Adipocyte (in vitro differentiated cells): ENCODE data around the gene AQP12A.

Experiments used
- DNase-seq: peaks from one replicate; pipeline ENCODE4 v3.0.0-alpha.2; 2015; ENCODE audit warnings: low read depth
- H3K27me3 ChIP-seq: replicated peaks from 2 replicates; pipeline ENCODE4 v1.7.0; 2013; ENCODE audit warnings: mild to moderate bottlenecking, low read length, moderate library complexity; ENCODE audit not compliant: control insufficient read depth, insufficient read depth
- H3K36me3 ChIP-seq: 2 replicates; pipeline ENCODE4 v1.7.0; 2013; ENCODE audit warnings: low read length, mild to moderate bottlenecking, moderate library complexity; ENCODE audit not compliant: control insufficient read depth, insufficient read depth, severe bottlenecking
- H3K4me1 ChIP-seq: 2 replicates; pipeline ENCODE4 v1.7.0; 2013; ENCODE audit warnings: mild to moderate bottlenecking, low read length, moderate library complexity; ENCODE audit not compliant: control insufficient read depth, insufficient read depth
- H3K4me3 ChIP-seq: 2 replicates; pipeline ENCODE4 v1.7.0; 2013; ENCODE audit warnings: mild to moderate bottlenecking, low read length, moderate library complexity
- H3K9ac ChIP-seq: 2 replicates; pipeline ENCODE4 v1.7.0; 2013; ENCODE audit warnings: mild to moderate bottlenecking, low read length, moderate library complexity
- H3K9me3 ChIP-seq: 2 replicates; pipeline ENCODE4 v1.7.0; 2013; ENCODE audit warnings: mild to moderate bottlenecking, low read length, moderate library complexity; ENCODE audit not compliant: control insufficient read depth

Gene AQP12A

DNA sequence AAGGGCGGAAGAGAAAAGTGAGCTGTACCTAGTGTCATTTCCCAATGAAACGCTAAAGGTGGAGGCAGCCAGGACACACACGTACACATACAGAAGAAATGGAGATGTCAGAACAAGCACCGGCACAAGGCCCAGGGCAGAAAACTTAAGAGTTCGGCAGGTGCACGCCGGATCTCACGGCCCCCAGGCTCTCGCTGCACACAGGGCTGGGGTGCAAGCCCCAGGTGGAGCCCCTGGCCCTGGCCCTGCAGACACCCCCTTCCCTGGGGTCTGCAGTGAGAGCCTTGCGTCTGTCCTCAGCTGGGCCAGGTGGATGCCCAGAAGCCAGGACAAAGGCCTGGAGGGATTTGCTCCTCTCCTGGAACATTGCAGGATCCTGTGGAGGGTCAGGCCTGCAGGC is 36.7 kb downstream of the AQP12A start:
- H3K9ac ChIP-seq = no peak overlapping the region
- H3K36me3 ChIP-seq = no peaks in the 10 kb centered on the region
- DNase-seq = no peak
- peaks cover 25% of the 10 kb centered on the region for H3K27me3 ChIP-seq
- H3K9me3 ChIP-seq = no peaks in the 10 kb centered on the region
- no peaks in the 10 kb centered on the region for H3K4me1 ChIP-seq
- no peak overlapping the region for H3K4me3 ChIP-seq

DNA sequence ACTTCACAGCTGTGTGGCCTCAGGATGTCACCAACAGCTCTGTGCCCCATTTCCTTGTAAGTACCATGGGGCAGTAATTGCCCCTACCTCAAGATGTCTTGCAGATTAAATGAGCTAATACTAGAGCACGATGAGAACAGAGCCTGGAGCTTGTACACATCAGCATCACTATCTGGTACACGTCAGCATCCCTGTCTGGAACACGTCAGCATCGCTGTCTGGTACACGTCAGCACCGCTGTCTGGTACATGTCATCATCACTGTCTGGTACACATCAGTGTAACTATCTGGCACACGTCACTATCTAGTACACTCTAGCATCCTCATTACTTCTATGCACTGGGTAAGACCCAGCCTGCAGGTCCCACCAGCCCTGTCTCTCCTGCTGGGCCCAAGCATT is 37.2 kb downstream of the AQP12A start:
- Histone ChIP-seq H3K4me1 (no peaks in the 10 kb centered on the region), H3K9ac (no peak overlapping the region), H3K4me3 (no peak overlapping the region), H3K36me3 (no peaks in the 10 kb centered on the region), H3K27me3 (peaks cover 30% of the 10 kb centered on the region), H3K9me3 (no peaks in the 10 kb centered on the region)
- peak; percentile 14 for DNase-seq

- H3K4me1 ChIP-seq = no peaks in the 10 kb centered on the region
- DNase-seq = no peak
- H3K9ac ChIP-seq = no peak overlapping the region
These were observed 39.0 kb downstream of the AQP12A start for GRCh38 chr2:240730501-240731177.

GRCh38 chr2:240731178-240731545 is 39.5 kb downstream of the AQP12A start:
- Histone ChIP-seq H3K9me3 (no peaks in the 10 kb centered on the region), H3K9ac (no peak overlapping the region), H3K36me3 (no peaks in the 10 kb centered on the region), H3K4me1 (no peaks in the 10 kb centered on the region), H3K27me3 (peaks cover 32% of the 10 kb centered on the region), H3K4me3 (no peak overlapping the region)
- DNase-seq = peak; percentile 52

More at GRCh38 chr2:240730501-240731177, 39.0 kb downstream of the AQP12A start:
- Histone ChIP-seq H3K4me3 (no peak overlapping the region), H3K27me3 (peaks cover 34% of the 10 kb centered on the region), H3K9me3 (no peaks in the 10 kb centered on the region), H3K36me3 (no peaks in the 10 kb centered on the region)

GRCh38 chr2:240732184-240732583 is 40.5 kb downstream of the AQP12A start:
- H3K27me3 ChIP-seq = peaks cover 41% of the 10 kb centered on the region
- no peak for DNase-seq
- H3K4me3 ChIP-seq = no peak overlapping the region
- no peaks in the 10 kb centered on the region for H3K9me3 ChIP-seq
- no peak overlapping the region for H3K9ac ChIP-seq
- no peaks in the 10 kb centered on the region for H3K4me1 ChIP-seq
- H3K36me3 ChIP-seq = no peaks in the 10 kb centered on the region

- Histone ChIP-seq H3K9me3 (no peaks in the 10 kb centered on the region), H3K27me3 (peaks cover 44% of the 10 kb centered on the region), H3K9ac (no peak overlapping the region), H3K4me3 (no peak overlapping the region), H3K4me1 (no peaks in the 10 kb centered on the region), H3K36me3 (no peaks in the 10 kb centered on the region)
- DNase-seq = no peak
These were observed 41.4 kb downstream of the AQP12A start for GRCh38 chr2:240732911-240733622.

- H3K36me3 ChIP-seq = no peaks in the 10 kb centered on the region
- no peak for DNase-seq
- no peak overlapping the region for H3K4me3 ChIP-seq
- no peaks in the 10 kb centered on the region for H3K4me1 ChIP-seq
- no peak overlapping the region for H3K9ac ChIP-seq
- H3K9me3 ChIP-seq = no peaks in the 10 kb centered on the region
- peaks cover 52% of the 10 kb centered on the region for H3K27me3 ChIP-seq
These were observed 42.3 kb downstream of the AQP12A start for GRCh38 chr2:240733803-240734495.

DNA sequence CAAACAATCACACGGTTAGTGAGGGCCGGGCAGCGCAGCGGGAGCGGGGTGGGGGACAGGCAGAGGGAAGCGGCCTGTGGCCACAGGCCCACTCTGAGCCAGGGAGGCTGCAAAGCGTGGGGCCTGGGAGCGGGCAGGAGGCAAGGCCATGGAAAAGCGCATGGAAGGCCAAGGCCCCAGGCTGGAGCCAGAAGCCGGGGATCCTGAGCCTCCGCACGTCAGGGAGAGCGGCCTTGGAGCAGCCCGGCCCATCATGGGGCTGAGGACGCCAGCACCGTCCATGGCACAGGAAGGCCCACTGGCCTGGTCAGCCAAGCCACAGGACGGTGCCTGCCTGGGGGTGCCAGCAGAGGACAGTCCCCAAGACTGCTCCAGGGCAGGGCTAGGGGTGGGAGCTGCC is 43.1 kb downstream of the AQP12A start:
- H3K36me3 ChIP-seq = no peaks in the 10 kb centered on the region
- no peak for DNase-seq
- H3K9me3 ChIP-seq = no peaks in the 10 kb centered on the region
- no peaks in the 10 kb centered on the region for H3K4me1 ChIP-seq
- no peak overlapping the region for H3K4me3 ChIP-seq
- H3K27me3 ChIP-seq = peaks cover 52% of the 10 kb centered on the region
- no peak overlapping the region for H3K9ac ChIP-seq

GRCh38 chr2:240735476-240735875 is 43.8 kb downstream of the AQP12A start:
- Histone ChIP-seq H3K27me3 (peaks cover 52% of the 10 kb centered on the region), H3K4me1 (no peaks in the 10 kb centered on the region), H3K36me3 (no peaks in the 10 kb centered on the region), H3K9me3 (no peaks in the 10 kb centered on the region), H3K4me3 (no peak overlapping the region), H3K9ac (no peak overlapping the region)
- DNase-seq = no peak

DNA sequence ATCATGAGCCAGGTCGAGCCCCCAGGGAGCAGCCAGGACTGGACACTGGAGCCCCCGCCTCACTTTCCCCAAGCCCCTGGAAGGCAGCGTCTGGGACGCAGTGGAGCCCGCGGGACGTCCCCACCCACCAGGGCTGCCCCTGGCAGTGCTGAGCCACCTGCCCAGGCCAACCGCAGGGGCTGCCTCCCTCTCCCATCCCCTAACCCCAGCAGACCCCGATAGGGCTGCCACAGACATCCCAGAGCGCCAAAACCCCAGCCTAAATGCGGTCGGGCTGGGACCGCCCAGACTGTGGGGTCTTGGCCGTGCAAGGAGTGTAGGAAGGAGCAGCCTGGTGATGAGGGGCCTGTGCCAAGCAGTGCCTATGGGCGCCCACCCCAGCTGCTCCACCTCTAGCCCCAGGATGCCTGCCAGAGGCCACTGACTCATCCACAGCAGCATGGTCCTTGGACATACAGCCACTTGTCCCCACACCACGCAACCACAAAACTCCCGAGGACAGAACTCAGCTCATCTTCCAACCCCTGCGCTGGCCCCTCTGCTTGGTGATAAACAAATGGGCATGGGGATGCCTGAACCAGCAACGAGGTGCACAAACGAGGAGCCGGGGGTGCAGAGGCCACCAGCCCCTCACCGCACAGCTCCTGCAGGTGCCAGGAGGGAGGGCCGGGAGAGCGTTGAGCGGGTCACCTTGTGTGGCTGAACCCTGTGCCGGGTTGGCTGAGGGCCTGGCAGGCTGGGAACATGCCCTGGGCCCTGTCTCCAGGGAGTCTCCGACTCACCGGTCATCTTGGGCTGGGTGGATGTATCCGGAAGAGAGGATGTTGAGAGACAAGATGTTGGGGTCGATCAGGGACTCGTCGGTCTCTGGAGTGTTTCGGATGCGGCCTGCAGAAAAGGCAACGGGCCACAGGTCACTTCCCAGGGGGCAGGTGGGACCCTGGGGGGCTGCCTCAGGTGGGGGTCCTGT is 44.9 kb downstream of the AQP12A start:
- no peaks in the 10 kb centered on the region for H3K36me3 ChIP-seq
- H3K4me1 ChIP-seq = no peaks in the 10 kb centered on the region
- H3K9me3 ChIP-seq = no peaks in the 10 kb centered on the region
- H3K9ac ChIP-seq = no peak overlapping the region
- peaks cover 56% of the 10 kb centered on the region for H3K27me3 ChIP-seq
- no peak overlapping the region for H3K4me3 ChIP-seq
- DNase-seq = no peak
